HG03175 (cell line): ENCODE data around the gene PPM1N.
"Not testable (repeated sequence)": the region's sequence is repeated elsewhere in the genome, so short reads cannot be mapped to it uniquely, and the experiment has no call there.

Experiments used
- ATAC-seq: cut with Tn5 transposase; IDR thresholded peaks from one replicate; pipeline ENCODE4 v1.9.1; 2021; ENCODE audit warnings: mild to moderate bottlenecking, moderate library complexity; ENCODE audit not compliant: unreplicated experiment

The PPM1N gene

GRCh38 chr19:45507872-45508416, 9.7 kb downstream of the PPM1N start:
- ATAC-seq = no peak

GRCh38 chr19:45508417-45508860, 10.2 kb downstream of the PPM1N start:
- no peak for ATAC-seq

DNA sequence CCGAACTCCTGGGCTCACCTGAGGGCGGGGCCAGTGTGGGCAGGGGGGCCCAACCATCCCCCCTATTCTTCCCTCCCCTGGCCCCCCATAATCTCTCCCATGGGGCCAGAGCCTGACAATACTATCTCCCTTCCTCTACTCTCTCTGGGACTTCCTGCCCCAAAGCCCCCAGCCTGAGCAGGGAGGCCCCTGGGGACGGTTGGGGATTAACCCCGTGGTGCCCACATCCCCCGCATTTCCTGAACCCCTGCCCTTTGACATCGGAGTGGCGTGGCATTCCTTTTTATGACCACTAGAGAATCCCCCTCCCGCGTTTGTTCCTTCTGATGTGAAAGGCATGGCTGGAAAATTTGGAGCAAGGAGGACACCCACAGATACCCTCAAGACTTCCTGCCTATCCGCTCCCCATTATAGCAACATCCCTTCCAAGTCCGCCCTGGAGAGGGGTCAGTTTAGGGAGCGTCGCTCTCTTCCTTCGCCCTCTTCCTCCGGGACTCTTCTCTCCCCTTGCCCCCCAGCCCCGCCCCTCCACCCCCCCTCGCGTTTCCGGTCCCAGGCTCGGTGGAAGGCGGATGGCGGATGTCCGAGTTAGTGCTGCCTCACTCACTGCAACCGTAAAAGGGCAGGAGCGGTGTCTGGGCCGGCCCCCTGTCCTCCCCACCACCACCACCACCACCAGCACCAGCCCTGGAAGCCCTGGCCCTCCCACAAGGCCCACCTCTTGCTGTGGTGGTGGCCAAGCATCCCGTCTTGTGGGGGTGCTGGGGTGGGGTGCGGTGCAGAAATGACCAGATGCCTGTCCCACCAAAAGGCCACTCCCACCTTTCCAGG, 10.8 kb downstream of the PPM1N start:
- peak; percentile 28 for ATAC-seq

DNA sequence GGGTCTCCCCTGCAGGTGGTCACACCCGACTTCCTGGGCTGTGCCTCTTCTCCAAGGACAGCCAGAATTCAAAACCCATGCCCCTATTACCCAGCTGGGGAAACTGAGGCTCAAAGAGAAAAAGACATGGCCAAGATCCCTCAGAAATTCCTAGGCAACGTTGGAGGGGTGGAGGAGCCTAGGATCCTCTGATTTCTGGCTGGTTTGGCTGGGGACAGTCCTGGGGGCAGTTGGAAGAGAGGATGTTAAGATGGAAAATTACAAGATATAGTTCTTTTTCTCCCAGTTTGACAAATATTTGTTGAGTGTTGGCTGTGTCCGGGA, 11.4 kb downstream of the PPM1N start:
- no peak for ATAC-seq

DNA sequence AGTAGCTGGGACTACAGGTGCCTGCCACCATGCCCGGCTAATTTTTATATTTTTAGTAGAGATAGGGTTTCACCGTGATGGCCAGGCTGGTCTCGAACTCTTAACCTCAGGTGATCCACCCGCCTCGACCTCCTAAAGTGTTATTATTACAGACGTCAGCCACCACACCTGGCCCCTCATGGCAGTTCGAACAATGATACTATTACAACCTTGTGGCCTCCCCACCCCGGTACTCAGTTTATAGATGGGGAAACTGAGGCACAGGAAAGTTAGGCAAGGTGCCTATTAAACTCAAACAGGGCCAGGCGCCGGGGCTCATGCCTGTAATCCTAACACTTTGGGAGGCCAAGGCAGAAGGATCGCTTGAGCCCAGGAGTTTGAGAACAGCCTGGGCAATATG, 12.1 kb downstream of the PPM1N start:
- not testable (repeated sequence) for ATAC-seq

DNA sequence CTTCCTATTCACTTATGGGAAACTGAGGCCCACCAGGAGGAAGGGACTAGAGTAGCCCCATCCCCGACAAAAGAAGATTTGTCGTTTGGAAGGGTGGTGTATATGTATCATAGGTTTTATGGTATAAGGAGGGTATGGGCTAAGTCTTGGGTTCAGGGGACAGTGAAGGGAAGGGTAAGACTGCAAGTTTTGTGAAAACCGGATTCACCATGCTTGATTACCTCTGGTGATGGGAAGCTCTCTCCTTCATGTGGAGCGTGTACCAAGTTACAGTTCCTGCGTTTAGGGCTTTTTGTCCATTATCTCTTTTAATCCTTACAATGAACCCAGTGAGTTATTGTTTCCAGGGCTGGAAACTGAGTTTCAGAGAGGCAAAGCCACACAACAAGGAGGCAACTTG, 12.8 kb downstream of the PPM1N start:
- no peak for ATAC-seq

DNA sequence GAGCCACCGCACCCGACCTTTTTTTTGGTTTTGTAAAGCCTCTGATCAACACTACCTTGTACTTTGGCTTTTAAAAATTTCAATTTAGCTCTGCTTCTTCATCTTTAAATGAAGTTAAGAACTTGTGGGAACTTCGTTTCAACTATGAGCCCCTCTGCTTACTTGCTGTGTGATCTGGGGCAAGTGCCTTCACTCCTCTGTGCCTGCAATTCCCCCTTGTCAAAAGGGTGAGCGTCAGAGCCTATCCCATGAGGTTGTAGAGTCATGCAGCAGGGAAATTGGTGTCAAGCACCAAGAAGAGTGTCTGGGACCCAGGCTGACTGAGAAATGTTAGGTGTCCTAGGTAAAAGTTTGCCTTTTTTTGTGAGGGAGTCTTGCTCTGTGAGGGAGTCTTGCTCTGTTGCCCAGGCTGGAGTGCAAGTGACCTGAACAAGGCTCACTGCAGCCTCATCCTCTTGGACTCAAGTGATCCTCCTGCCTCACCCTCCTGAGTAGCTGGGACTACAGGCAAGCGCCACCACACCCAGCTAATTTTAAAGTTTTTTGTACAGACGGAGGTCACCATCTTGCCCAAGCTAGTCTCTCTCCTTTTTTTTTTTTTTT, 14.7 kb downstream of the PPM1N start:
- no peak for ATAC-seq

GRCh38 chr19:45514376-45515051, 16.3 kb downstream of the PPM1N start:
- no peak for ATAC-seq

DNA sequence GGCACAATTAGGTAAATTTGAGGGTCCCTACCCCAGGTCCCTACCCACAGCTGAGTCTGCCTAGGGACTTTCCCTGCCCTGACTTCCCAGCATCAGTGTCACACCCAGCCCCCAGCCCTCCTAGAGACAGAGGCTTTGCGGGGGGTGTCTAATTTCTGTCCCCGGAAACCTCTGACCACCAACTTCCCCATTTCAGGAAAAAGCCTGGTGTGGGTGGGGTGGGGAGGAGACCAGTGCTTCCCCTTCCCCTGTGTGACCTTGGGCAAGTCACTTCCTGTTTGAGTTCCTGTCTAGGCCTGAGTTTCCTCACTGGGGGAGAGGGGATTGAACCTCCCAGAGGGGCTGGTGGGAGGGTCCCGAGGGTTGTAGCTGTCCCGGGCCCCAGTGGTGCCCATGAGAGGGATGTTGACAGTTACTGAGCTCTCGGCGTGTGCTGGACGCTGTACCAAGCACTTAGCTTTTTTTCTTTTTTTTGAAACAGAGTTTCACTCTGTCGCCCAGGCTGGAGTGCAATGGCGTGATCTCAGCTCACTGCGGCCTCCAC, 16.9 kb downstream of the PPM1N start:
- no peak for ATAC-seq

- no peak for ATAC-seq
These were observed 17.7 kb downstream of the PPM1N start for GRCh38 chr19:45515807-45516401.

GRCh38 chr19:45517238-45517637, 19.0 kb downstream of the PPM1N start:
- ATAC-seq = no peak

GRCh38 chr19:45517641-45518468, 19.6 kb downstream of the PPM1N start:
- no peak for ATAC-seq

DNA sequence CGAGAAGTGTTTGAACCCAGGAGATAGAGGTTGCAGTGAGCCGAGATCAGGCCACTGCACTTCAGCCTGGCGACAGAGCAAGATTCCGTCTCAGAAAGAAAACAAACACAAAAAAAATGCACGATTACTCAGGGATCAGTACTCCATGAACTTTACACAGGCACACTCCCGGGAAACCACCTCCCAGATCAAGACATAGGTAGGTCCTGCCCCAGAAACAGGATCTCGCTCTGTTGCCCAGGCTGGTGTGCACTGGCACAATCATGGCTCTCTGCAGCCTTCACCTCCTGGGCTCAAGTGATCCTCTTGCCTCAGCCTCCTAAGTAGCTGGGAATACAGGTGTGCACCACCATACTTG, 20.2 kb downstream of the PPM1N start:
- no peak for ATAC-seq

DNA sequence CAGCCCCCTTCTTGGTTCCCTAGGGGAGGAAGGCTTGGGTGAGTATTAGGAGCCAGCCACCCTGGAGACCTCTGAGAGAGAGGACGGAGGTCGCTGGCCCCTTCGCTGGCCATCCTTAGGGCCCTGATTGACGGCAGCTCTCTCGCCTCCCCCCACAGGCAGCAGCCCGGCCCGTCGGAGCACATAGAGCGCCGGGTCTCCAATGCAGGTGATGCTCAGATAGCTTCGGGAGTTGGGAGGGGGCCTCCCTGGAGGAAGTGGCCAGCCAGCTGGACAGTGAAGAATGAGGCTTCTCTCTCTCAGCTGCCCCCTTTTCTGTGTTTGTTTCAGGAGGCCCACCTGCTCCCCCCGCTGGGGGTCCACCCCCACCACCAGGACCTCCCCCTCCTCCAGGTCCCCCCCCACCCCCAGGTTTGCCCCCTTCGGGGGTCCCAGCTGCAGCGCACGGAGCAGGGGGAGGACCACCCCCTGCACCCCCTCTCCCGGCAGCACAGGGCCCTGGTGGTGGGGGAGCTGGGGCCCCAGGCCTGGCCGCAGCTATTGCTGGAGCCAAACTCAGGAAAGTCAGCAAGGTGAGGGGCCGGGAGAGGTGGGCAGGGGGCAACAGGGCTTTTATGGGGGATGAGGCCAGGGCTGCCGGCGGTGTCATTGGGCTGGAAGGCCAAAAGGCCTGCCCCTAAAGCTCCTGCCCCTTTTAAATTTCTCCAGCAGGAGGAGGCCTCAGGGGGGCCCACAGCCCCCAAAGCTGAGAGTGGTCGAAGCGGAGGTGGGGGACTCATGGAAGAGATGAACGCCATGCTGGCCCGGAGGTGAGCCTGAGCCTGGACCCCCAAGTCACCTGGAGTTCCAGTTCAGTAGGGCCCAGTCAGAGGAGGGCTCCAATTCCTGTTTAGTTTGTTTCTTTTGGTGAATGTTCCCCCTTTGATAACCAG, 24.0 kb downstream of the PPM1N start:
- no peak for ATAC-seq

GRCh38 chr19:45523642-45524256, 25.5 kb downstream of the PPM1N start:
- peak; percentile 80 for ATAC-seq

GRCh38 chr19:45524575-45525129, 26.4 kb downstream of the PPM1N start:
- ATAC-seq = no peak

GRCh38 chr19:45526143-45526542, 27.9 kb downstream of the PPM1N start:
- ATAC-seq = no peak

DNA sequence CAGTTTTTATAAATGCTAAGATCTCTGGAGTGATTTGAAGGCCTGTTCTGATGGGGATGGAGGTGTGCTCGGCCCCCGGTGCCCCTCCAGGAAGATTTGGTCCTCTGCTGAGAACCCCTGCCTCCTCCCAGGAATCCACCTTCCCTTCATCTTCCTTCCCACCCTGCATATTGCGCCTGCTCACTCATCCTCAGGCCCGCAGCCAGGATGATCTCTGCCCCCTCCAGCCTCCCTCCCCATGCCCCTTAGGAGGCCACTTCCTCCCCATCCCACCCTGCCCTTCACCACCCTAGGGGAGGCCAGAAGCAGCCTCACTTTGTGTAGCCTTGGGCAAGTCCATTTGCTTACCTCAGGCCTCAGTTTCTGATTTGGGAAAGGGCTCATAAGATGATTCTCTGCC, 28.7 kb downstream of the PPM1N start:
- no peak for ATAC-seq
